GM19193 (cell line): ENCODE results near the gene UBE2G2.

Experiments
- POLR2A ChIP-seq: IDR thresholded peaks from 4 replicates; pipeline ENCODE4 v1.6.1; 2011; ENCODE audit not compliant: insufficient read depth, insufficient read length; ENCODE audit errors: extremely low read depth

The UBE2G2 gene

DNA sequence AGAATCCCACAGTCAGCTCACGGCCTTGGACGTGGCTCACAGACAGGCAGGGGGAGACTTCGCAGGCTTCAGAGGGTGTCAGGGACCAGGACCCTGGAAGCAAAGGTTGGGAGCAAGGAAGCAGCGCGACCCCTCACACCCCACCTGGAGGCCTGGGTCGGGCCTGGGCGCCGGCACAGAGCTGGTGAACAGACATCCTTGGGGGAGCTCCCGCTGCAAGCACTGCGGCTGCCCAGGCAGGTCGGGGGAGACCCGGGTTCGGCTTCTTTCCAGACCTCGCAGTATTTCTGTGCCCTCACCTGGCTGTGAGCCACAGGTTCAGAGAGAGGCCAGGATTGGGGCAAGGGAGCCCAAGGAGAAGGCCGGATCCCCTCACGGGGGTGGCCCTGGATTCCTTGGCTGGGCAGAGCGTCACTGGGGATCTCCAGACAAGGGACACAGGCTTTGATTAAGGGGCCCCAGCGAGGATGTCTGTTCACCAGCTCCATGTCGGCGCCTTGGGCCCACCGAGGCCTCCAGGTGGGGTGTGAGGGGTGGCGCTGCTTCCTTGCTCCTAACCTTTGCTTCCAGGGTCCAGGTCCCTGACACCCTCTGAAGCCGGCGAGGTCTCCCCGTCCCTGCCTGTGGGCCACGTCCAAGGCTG, 52.4 kb downstream of the UBE2G2 start:
- no peak for TF ChIP-seq POLR2A

DNA sequence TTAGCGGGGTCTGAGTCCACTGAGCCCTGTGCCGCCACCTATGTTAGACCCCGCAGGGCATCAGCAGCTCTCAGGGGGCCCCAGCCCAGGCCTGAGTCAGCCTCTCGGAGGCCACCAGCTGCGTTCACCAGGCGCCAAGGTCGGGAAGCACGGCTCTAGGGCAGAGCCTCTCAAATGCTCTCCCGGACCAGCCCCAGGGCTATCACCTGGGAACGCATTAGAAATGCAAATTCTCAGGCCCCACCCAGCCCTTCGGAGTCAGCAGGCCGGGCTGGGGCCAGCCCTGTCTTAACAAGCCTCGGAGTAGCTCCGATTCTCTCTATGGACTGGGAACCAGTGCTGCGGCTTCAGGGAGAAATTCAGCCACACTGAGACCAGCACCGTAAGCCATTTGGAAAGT, 53.0 kb downstream of the UBE2G2 start:
- no peak for TF ChIP-seq POLR2A

DNA sequence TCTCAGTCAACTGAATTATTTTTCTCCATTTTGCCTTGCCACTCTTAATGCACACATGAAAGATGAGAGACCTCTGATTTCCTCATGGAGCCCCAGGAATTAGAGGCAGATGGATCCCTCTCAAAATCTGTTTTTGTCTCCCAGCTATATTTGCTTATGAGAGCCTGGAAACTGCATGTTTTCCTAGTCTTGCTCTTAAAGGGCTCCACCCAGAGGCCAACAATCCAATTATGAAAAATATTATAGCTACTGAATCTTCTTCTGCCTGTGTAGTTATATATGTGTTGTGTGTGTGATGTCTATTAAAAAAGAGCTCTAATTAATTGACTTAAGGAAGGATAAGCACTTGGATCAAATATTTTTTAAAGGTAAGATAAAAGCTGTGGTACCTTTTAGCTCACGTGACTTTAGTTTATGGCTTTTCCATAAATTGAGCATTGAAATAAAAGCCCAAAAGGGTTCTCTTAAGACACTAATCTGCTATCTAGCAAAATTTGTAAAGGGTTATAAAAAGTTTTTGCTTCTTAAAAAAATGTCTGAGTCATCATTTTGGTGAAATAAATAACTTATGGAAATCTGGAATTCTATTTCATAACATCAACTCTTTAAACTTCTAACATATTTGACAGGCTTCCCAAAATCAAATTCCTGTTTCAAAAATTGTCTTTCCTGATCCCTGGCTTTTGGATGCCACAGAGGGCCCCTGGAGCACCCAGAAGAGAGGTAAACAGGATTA, 59.0 kb downstream of the UBE2G2 start:
- no peak for TF ChIP-seq POLR2A

DNA sequence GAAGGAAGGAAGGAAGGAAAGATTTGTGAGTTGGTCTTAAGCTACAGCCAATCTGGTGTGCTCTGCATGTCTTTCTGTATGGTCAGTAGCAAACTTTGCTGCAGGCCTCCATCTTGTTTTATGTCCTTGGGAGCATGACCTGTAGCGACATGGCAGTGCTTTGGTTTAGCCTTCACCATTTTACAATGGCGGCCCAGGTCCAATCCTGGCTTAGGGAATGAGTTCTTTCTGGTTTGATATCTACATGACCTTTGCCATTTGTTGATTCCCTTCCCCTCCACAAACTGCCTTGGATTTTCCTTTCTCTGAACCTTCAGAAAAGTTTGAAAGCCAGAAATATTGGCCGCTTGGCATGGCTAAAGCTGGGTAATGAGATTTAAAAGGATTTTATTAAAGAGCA, 59.7 kb downstream of the UBE2G2 start:
- no peak for TF ChIP-seq POLR2A

DNA sequence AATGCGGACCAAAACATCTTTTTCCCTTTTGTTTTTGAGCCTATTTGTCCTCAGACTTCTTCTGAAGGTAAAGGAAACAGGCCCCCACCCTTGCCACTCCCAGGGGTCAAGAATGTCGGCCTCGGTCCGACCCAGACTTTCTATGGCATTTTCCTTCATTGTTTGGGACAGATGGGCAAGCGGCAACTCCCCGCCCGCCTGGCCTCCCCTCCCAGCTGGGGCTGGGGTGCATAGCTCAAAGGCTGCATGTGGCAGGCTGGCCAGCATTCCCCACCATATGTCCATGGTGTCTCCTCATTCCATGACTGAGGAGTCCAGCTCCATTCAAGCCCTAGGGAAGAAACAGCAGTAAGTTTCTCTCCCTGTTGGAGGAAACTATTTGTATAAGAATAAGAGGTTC, 60.9 kb downstream of the UBE2G2 start:
- TF ChIP-seq POLR2A, result no peak

DNA sequence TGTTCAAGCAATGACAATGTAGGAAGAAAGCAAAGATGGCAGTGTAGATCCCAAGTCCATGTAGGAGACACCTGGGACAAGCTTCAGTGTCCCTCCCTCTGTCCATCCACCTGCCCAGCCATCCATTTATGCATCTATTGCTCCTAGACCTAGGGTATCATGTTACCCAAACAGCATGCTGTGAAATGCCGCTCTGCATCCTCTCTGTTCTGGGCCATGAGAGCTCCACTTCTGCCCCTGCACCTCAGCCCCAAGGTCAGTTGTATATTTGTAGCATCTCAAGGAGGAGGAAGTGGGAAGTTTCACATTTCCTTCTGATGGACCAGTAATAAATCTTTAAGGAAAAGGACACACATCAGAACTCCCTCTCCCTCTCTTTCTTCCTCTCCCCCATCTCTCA, 62.3 kb downstream of the UBE2G2 start:
- TF ChIP-seq POLR2A, result no peak

DNA sequence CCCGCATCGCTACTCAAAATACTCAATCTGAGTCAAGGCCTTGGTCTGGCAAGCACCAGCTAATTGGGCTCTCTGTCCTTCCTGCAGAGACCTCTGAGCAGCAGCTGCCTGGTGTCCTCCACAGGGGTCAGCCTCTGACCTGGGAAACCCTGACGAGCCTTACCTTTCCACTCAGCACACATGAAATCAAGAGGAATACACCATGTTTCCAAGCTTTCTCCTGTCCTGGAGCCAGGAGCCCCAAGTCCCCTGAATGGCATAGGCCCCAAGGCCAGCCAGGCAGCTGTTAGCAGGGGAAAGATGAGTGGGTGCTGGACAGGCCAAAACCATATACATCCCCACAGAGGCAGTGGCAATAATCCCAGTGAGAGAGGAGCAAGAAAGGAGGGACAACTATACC, 63.0 kb downstream of the UBE2G2 start:
- no peak for TF ChIP-seq POLR2A

DNA sequence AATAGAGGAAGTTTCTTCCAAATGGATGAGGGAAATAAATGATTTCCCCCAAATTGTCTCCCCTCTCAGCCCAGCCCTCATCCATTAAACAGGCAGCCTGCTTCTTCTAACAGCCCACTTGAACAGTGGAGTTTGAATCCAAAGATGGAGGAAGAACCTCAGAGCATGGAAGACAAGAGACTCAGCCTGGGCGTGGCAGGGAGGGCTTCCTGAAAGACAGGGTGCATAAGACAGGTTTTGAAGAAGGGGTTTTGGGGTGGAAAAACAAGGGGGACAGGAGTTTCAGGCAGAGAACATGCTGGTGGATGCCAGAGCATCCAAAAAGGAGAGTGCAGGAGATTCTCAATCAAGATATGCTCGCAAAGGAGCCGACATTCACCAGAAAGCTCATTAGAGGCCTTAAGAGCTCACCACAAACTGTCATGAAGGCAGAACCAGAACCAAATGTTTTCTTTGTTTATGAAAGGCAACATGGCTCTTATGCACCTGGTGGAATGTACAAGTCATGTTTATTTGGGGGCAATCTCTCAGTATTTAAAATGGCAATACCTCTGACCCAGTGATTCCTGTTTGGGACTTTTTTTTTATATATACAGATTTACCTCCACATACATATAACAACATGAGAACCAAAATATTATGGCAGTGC, 63.8 kb downstream of the UBE2G2 start:
- TF ChIP-seq POLR2A, result no peak

DNA sequence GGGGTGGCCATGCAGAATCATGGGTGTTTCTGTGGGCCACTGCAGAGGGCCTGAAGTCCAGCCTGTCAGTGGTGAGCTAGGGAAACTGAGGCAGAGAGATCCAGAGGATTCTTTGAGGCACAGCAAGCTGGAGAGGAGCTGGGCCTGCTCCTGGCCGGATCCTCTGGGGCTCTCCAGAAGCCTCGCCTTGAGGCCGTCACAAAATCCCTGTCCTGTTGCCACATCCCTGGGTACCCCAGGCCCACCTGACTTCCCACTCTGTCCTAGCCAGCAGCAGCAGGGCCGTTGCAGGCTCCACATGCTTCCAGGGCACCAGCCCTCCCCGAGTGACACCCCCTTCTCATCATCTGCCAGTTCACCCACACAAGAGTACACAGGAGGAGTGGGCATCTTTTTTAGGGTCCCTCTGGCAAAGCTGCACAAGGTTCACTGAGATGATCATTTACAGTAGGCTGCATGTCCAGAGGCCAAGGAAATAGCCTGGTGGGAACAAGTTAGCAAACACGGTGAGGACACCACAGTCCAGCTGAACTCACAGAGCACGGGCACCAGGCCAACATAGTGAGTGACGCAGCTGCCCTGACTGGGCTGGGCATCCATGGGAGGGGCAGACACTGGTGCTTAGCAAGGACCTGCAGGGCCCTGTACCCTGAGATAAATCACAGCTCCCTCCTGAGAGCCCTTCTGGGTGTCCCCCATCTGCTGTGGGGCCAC, 65.2 kb downstream of the UBE2G2 start:
- no peak for TF ChIP-seq POLR2A

DNA sequence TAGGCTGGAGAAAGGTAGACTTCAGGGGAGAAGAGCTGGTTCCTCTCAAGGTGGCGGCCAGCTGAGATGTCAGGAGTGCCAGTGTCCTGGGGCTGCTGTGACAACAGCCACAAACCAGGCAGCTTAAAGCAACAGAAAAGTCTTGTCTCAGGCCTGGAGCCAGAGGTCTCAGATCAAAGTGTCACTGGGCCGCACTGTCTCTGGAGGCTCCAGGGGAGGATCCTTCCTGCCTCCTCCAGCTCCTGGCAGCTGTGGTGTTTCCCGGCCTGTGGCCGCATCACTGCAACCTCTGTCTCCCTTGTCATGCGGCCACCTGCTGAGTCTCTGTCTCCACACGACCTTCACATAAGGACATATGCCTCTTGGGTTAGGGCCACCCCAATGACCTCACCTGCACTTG, 65.8 kb downstream of the UBE2G2 start:
- no peak for TF ChIP-seq POLR2A

DNA sequence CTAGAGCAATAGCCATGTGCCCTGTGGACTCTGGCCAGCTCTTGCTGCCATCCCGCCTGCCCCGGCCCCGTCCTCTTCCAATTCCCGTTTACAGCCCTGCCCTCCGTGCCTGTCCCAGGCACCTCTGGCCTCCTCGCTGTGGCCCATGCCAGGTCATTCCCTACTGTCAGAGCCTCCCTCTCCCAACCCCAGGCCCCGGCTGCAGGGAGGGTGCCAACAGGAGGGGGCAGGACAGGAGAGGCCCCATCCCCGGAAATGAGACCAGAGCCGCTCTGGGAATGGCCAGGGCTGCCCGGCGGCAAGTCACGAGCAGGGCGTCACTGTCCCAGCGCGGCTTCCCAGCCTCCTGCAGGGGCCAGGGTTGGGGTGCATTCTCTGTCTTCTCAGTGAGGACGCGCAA, 66.8 kb downstream of the UBE2G2 start:
- TF ChIP-seq POLR2A, result no peak

DNA sequence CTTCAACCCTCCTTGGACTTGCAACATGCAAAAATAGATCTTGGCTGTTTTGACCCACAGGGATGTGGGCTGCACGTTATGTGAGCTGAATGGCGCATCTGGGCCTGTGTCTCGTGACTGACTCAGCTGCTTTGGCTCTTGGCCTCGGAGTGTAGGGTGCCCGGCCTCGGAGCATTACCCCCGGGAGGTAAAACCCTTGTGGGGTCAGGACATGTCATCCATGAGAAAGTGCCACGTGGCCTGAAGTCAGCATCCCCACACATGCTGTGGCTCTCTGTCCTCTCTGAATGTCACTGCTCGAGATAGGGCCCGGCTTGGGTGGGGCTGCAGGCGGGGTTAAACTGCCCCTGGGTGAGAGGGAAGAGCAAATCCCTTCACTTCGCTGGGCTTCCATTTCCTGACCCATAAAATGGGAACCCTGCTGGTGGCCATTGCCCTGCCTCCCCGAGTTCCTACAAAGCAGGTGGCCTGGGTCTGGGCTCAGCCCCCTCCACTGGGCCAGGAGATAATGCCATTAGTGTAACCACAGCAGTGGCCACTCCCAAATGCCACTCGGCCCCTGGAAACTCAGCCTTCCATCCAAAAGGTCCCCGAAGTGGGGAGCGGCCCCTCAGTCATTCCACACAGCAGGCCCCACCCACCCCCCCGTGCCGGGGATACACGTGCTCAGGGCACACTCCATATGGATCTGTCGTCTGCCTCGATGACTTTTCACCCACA, 67.4 kb downstream of the UBE2G2 start:
- no peak for TF ChIP-seq POLR2A

DNA sequence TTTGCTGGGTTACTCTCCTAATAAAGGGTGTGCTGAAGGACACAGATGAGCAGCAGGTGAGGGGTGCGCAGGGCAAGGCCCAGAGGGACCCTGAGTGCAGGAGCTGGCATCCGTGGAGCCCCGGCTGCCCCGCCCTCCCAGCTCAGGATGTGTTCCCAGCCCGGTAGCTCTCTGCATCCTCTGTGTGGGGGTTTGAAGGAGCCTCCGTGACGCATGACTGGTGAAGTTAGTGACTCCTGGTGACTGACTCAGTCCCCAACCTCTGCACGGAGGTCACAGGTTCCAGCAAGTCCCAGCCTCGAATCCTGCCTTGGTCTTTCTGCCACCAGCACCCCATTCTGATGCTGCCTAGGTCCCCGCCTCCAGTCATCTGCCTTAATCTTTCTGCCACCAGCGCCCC, 68.7 kb downstream of the UBE2G2 start:
- no peak for TF ChIP-seq POLR2A

DNA sequence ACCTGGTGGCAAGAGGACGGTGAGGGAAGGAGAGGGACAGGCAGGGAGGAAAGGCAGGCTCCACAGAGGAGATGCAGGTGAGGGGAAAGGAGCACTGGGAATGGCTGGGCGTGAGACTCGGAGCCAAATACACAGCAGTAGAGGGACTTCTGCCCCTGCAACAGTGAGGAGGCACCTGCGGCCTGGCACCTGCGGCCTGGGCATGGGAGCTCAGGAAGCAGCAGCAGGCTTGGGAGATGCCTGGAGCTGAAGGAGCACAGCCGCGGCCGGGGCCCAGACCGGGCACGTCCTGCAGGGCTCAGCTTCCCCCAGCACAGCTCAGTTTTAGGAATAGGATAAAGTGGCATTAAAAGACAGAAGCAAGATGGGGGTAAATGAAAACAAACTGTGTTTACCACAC, 69.4 kb downstream of the UBE2G2 start:
- no peak for TF ChIP-seq POLR2A
